A549 (cell line): ENCODE measurements around the gene ATP9A.

Source experiments
- POLR2A ChIP-seq: IDR thresholded peaks from 2 replicates; pipeline ENCODE4 v1.6.1; 2012; ENCODE audit warnings: mild to moderate bottlenecking, low read length
- RAD21 ChIP-seq, 2 experiments: fragments of >200 bp in 1 of 2; sonication (Bioruptor Twin) in 1 of 2; formaldehyde crosslinking in 1 of 2; IDR thresholded peaks in 1 of 2; conservative IDR thresholded peaks in 1 of 2; 2 replicates in 1 of 2; 3 replicates in 1 of 2; pipeline ENCODE4 v1.6.1; 2012 to 2018; ENCODE audit warnings: inconsistent platforms in 1 of 2
- TF ChIP-seq, protein P1 (sequence below): fragments of >200 bp; sonication (Bioruptor Twin); formaldehyde crosslinking; IDR thresholded peaks from 3 replicates; pipeline ENCODE4 v1.5.1; 2016

DNA sequence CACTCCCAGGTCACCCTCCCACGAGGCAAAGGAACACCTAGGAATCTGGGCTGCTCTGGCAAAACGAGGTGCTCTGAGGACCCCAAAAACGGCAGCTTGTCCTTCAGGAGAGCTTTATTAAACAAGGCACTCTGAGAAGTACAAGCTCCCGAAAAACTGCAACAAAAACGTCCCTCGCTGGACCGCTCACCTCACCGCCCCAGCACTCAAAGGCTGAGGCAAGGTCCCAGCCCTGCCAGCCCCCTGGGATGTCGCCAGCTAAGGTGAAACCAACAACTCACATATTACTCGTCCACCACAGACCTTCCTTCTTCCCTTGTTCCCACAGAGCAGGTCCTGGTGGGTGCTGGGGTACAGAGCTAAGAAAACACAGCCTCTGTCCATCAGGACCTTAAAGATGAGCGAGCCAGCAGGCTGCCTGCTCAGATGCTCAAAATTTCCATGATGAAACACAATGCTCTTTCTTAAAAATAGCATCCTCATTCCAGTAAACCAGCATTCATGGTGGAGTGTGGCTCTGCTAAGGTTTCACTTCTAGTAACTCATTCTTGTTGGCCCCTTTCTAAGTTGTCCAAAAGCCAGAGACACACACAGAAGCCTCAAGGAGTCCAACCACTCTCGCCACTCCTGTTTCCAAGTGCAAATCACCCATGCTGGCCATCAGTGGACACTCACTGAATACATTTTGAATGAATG lies 35.9 kb downstream of the ATP9A start:
- TF ChIP-seq, protein P1, sequence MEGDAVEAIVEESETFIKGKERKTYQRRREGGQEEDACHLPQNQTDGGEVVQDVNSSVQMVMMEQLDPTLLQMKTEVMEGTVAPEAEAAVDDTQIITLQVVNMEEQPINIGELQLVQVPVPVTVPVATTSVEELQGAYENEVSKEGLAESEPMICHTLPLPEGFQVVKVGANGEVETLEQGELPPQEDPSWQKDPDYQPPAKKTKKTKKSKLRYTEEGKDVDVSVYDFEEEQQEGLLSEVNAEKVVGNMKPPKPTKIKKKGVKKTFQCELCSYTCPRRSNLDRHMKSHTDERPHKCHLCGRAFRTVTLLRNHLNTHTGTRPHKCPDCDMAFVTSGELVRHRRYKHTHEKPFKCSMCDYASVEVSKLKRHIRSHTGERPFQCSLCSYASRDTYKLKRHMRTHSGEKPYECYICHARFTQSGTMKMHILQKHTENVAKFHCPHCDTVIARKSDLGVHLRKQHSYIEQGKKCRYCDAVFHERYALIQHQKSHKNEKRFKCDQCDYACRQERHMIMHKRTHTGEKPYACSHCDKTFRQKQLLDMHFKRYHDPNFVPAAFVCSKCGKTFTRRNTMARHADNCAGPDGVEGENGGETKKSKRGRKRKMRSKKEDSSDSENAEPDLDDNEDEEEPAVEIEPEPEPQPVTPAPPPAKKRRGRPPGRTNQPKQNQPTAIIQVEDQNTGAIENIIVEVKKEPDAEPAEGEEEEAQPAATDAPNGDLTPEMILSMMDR, result no peak
- TF ChIP-seq RAD21 (conservative IDR thresholded peaks at IDR 0.05 in 1 of 2, IDR thresholded peaks at IDR 0.05 in 1 of 2) (no peak), POLR2A (no peak)
